Vagina (tissue), 2 donors: Measurements from ENCODE around the gene RPL27A. TPM values are rescaled to one million over a fixed set of nuclear protein-coding genes. Genes with fewer than 3 reads are reported as not detected.

Experiments
- DNase-seq, 2 donors: peaks; one replicate each; pipeline ENCODE4 v3.0.0-alpha.2; 2017; ENCODE audit errors: extremely low spot score in 2 of 2
- H3K27ac ChIP-seq: fragments of 200-600 bp; sonication (generic); one replicate; pipeline ENCODE4 v1.5.1; 2019
- H3K27me3 ChIP-seq: fragments of 200-600 bp; sonication (generic); one replicate; pipeline ENCODE4 v1.5.1; 2019
- H3K36me3 ChIP-seq, 2 donors: fragments of 200-600 bp; sonication (generic); one replicate each; pipeline ENCODE4 v1.5.1; 2017 to 2019
- H3K4me1 ChIP-seq: fragments of 200-600 bp; sonication (generic); one replicate; pipeline ENCODE4 v1.5.1; 2019
- H3K4me3 ChIP-seq, 2 donors: fragments of 200-600 bp; sonication (generic); 1 replicate in 1 of 2; 2 replicates in 1 of 2; pipeline ENCODE4 v1.5.1; 2016 to 2019
- H3K9me3 ChIP-seq: fragments of 200-600 bp; sonication (generic); one replicate; pipeline ENCODE4 v1.5.1; 2019
- CTCF ChIP-seq, 3 experiments: fragments of 450-650 bp in 2 of 3; fragments of 200-600 bp in 1 of 3; sonication (generic) in 1 of 3; IDR thresholded peaks; one replicate each; pipeline ENCODE4 v1.5.1; 2017 to 2019; ENCODE audit warnings: antibody characterized with exemption in 3 of 3, mild to moderate bottlenecking in 2 of 3, moderate library complexity in 2 of 3
- POLR2A ChIP-seq, 2 donors: fragments of 450-650 bp; IDR thresholded peaks; one replicate each; pipeline ENCODE4 v1.6.1; 2017; ENCODE audit warnings: antibody characterized with exemption in 2 of 2, mild to moderate bottlenecking in 2 of 2, moderate library complexity in 2 of 2
- POLR2AphosphoS5 ChIP-seq, 2 donors: sonication (generic); formaldehyde crosslinking; IDR thresholded peaks; one replicate each; pipeline ENCODE4 v1.9.0; 2017; ENCODE audit warnings: antibody characterized with exemption in 2 of 2, mild to moderate bottlenecking in 2 of 2, low read depth in 1 of 2; ENCODE audit not compliant: insufficient read depth in 1 of 2
- intact Hi-C: fragments of 100-400 bp; cut with DNase I; formaldehyde crosslinking; loops from one replicate; pipeline ENCODE4 v1.15.1; 2023
- total RNA-seq: library from RNA; depleted of rRNA; stranded (reverse); fragments of >200 nt; gene quantifications from one replicate; pipeline ENCODE4 v1.2.3, GENCODE V29; 2016

The RPL27A gene
- total RNA-seq, 1 donor from 2014 or later = 1,279 TPM

- H3K4me3 ChIP-seq = no peak overlapping the region
- no peaks in the 10 kb centered on the region for H3K9me3 ChIP-seq
- H3K36me3 ChIP-seq = peaks cover 0 to 65% of the 10 kb centered on the region in 2 donors
- TF ChIP-seq POLR2A (IDR thresholded peaks at IDR 0.05) = no peak
- TF ChIP-seq CTCF (IDR thresholded peaks at IDR 0.05) = no peak
- no peak for TF ChIP-seq POLR2AphosphoS5 (IDR thresholded peaks at IDR 0.05; ENCODE audit: insufficient read depth in 1 of 2, low read depth in 1 of 2)
- no peak overlapping the region for H3K27ac ChIP-seq
- DNase-seq = no peak
- intact Hi-C loops = no loop called here
- H3K4me1 ChIP-seq = peaks cover 7% of the 10 kb centered on the region
- H3K27me3 ChIP-seq = no peaks in the 10 kb centered on the region
Measured at GRCh38 chr11:8702598-8702915, 20.0 kb downstream of the RPL27A start.

GRCh38 chr11:8704136-8704535 lies 21.5 kb downstream of the RPL27A start:
- H3K9me3 ChIP-seq = no peaks in the 10 kb centered on the region
- peaks cover 0 to 52% of the 10 kb centered on the region in 2 donors for H3K36me3 ChIP-seq
- TF ChIP-seq CTCF (IDR thresholded peaks at IDR 0.05) (no peak), POLR2A (IDR thresholded peaks at IDR 0.05) (no peak), POLR2AphosphoS5 (IDR thresholded peaks at IDR 0.05; ENCODE audit: insufficient read depth in 1 of 2, low read depth in 1 of 2) (no peak)
- no peaks in the 10 kb centered on the region for H3K27me3 ChIP-seq
- peaks cover 23% of the 10 kb centered on the region for H3K4me1 ChIP-seq
- DNase-seq = no peak
- intact Hi-C loops = no loop called here
- no peak overlapping the region for H3K4me3 ChIP-seq
- H3K27ac ChIP-seq = peak overlapping the region; percentile 10

GRCh38 chr11:8705146-8705545 lies 22.6 kb downstream of the RPL27A start:
- Histone ChIP-seq H3K27me3 (no peaks in the 10 kb centered on the region), H3K4me3 (no peak overlapping the region), H3K4me1 (peaks cover 33% of the 10 kb centered on the region), H3K27ac (peak overlapping the region; percentile 27), H3K36me3 (peaks cover 0 to 42% of the 10 kb centered on the region in 2 donors), H3K9me3 (no peaks in the 10 kb centered on the region)
- DNase-seq = no peak
- TF ChIP-seq POLR2AphosphoS5 (IDR thresholded peaks at IDR 0.05; ENCODE audit: insufficient read depth in 1 of 2, low read depth in 1 of 2) = no peak
- no peak for TF ChIP-seq CTCF (IDR thresholded peaks at IDR 0.05)
- no peak for TF ChIP-seq POLR2A (IDR thresholded peaks at IDR 0.05)
- intact Hi-C loops = no loop called here

DNA sequence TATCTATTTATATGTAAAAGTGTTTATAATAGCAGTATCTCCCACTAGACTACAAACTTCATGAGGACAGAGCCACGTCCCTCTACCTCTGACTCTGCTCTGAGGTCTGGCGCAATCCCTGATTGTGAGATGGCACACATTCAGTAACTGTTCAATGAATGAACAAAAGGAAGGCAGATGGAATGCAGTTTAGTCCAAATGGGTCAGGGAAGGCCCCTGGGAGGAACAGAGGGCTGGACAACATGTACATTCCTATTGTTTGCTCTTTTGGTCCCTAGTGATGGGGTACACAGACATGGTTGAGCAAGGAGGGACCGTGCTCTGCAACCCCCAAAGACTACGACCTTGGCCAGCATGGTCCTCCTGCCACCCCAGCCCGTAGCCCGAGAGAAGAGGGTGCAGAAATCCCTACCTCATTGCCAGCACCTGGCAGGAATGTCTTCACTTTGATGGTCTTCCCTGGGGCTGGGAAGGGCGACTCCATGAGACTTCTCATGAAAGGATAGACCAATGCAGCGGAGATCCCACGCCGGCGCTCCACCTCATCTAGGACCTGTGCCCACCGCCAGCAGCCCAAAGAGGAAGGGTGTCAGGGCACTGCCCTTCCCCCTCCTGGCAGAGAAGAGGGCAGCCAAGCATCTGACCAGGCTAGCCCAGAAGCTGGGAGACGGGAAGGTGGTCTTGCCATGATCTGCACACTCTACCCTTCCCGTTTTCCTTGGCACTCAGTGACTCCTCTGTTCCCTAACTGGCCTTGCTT lies 24.3 kb downstream of the RPL27A start:
- no peaks in the 10 kb centered on the region for H3K9me3 ChIP-seq
- H3K36me3 ChIP-seq = peaks cover 0 to 46% of the 10 kb centered on the region in 2 donors
- peak overlapping the region; percentile 87 for H3K27ac ChIP-seq
- no peak for DNase-seq
- no peaks in the 10 kb centered on the region for H3K27me3 ChIP-seq
- TF ChIP-seq POLR2A (IDR thresholded peaks at IDR 0.05) (no peak), POLR2AphosphoS5 (IDR thresholded peaks at IDR 0.05; ENCODE audit: insufficient read depth in 1 of 2, low read depth in 1 of 2) (no peak), CTCF (IDR thresholded peaks at IDR 0.05) (no peak)
- peaks cover 34% of the 10 kb centered on the region for H3K4me1 ChIP-seq
- no peak overlapping the region for H3K4me3 ChIP-seq
- intact Hi-C loops = no loop called here

GRCh38 chr11:8707541-8708191 lies 25.1 kb downstream of the RPL27A start:
- no peaks in the 10 kb centered on the region for H3K27me3 ChIP-seq
- peak; percentile 12 to 64 for TF ChIP-seq POLR2AphosphoS5 (IDR thresholded peaks at IDR 0.05; ENCODE audit: insufficient read depth in 1 of 2, low read depth in 1 of 2)
- no peak for TF ChIP-seq POLR2A (IDR thresholded peaks at IDR 0.05)
- H3K4me1 ChIP-seq = peaks cover 34% of the 10 kb centered on the region
- H3K36me3 ChIP-seq = peaks cover 0 to 38% of the 10 kb centered on the region in 2 donors
- H3K9me3 ChIP-seq = no peaks in the 10 kb centered on the region
- no peak for DNase-seq
- intact Hi-C loops = no loop called here
- H3K27ac ChIP-seq = peak overlapping the region; percentile 87
- no peak overlapping the region for H3K4me3 ChIP-seq
